Stimulated activated CD4-positive, alpha-beta T cell treated with anti-CD3 and anti-CD28 coated beads, Interleukin-1b, Interleukin-23, amount 100 ng/mL, for 4 hours (primary cell): ENCODE measurements around the gene FUOM.
"Not testable (repeated sequence)": the region's sequence is repeated elsewhere in the genome, so short reads cannot be mapped to it uniquely, and the experiment has no call there.

ENCODE experiments used
- DNase-seq, 2 donors: peaks; one replicate each; pipeline ENCODE4 v3.0.0-alpha.2; 2020; ENCODE audit warnings: low read depth in 2 of 2

The FUOM gene

DNA sequence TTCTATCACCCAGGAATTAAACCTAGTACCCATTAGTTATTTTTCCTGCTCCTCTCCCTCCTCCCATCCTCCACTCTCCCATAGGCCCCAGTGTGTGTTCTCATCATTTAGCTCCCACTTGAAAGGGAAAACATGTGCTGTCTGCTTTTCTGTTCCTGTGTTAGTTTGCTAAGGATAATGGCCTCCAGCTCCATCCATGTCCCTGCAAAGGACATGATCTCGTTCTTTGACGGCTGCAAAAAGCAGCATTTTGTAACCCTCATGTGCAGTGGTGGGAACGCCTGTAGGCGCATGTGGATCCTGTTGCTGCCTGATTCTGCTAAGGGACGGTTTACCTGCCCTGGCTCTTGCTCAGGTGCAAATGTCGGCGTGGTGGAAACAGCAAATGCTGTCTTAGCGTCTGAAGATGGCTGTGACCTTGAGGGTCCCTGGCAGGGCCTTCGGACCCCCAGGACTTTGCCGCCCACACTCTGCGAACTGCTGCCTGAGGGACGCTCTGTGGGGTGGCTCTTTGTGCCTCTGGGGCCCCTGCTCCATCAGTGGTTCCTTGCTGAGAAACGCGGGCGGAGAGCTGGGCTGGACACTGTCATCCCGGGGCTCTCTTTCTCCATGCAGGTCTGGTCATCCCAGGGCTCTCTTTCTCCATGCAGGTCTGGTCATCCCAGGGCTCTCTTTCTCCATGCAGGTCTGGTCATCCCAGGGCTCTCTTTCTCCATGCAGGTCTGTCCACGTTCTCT lies 30.6 kb upstream of the FUOM start:
- DNase-seq: no peak

DNA sequence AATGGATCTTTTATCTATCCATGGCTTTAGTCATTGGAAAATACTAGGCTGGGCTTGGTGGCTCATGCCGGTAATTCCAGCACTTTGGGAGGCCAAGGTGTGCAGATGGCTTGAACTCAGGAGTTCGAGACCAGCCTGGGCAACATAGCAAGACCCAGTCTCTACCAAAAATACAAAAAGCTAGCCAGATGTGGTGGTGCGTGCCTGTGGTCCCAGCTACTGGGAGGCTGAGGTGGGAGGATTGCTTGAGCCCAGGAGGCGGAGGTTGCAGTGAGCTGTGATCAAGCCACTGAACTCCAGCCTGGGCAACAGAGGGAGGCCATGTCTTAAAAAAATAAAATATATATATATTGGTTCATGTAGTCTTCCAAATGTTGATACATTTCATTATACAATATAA lies 29.1 kb upstream of the FUOM start:
- not testable (repeated sequence) for DNase-seq

DNA sequence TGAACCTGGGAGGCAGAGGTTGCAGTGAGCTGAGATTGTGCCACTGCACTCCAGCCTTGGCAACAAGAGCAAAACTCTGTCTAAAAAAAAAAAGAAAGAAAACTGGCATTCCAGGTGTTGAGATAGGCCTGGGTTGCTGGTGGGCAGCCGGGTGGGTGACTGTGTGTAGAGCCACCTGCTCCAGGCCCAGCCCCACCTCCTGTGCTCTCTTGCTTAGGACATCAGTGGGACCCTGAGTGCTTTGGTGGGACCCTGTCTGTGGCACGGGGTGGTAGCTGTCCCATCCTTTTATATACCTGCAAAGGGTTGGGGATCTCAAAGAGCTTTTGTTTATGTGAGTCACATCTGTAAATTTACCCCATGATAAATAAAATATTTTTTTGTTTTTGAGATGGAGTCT lies 27.4 kb upstream of the FUOM start:
- DNase-seq: no peak

DNA sequence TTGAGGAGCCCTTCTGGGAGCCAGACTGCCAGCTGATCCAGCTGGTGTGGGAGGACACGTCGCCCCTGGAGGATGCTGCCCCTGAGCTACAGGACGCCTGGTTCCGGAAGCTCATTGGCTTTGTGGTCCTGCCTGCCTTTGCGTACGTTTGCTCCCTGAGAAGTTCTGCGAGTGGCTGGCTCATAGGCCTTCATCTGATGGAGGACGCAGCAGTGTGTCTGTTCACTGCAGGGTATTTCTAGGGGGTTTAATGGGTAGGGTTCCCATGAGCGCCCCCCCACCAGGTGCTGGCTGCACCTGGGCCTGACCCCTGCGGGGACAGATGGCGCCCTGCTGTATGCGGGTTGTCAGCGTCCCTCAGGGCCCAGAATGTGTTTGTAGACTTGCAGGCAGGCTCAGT lies 26.3 kb upstream of the FUOM start:
- no peak for DNase-seq

DNA sequence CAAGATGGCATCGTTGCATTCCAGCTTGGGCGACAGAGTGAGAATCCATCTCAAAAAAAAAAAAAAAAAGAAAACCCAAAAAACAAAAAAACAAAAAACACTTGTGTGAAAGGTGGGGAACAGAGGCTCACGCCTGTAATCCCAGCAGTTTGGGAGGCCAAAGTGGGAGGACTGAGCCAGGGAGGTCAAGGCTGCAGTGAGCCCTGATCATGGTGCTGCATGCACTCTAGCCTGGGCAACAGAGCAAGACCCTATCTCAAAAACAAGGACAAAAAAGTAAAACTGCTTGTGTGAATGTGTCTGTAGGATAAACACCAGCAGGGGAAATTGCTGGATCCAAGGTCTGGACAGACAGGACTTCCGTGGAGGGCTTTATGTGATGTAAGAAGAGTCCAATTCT lies 25.7 kb upstream of the FUOM start:
- no peak for DNase-seq

DNA sequence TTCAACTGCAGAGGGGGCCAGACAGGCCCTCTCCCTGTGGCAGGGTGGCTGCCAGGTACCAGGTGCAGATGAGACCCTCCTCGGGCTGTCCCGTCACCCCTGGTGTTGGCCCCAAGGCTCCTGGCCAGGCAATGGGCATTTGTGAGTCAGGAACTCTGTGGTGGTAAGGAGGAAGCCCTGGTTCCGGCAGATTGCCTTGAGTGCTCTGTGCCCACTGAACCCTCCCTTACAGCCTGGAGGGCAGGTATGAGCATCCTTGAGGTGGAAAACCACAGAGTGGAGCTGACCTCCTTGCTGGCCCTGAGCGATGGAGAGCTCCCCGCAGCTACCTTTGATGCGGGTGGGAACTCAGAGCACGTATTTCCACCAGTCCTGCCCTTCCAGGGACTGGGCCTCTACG lies 23.2 kb upstream of the FUOM start:
- no peak for DNase-seq

DNA sequence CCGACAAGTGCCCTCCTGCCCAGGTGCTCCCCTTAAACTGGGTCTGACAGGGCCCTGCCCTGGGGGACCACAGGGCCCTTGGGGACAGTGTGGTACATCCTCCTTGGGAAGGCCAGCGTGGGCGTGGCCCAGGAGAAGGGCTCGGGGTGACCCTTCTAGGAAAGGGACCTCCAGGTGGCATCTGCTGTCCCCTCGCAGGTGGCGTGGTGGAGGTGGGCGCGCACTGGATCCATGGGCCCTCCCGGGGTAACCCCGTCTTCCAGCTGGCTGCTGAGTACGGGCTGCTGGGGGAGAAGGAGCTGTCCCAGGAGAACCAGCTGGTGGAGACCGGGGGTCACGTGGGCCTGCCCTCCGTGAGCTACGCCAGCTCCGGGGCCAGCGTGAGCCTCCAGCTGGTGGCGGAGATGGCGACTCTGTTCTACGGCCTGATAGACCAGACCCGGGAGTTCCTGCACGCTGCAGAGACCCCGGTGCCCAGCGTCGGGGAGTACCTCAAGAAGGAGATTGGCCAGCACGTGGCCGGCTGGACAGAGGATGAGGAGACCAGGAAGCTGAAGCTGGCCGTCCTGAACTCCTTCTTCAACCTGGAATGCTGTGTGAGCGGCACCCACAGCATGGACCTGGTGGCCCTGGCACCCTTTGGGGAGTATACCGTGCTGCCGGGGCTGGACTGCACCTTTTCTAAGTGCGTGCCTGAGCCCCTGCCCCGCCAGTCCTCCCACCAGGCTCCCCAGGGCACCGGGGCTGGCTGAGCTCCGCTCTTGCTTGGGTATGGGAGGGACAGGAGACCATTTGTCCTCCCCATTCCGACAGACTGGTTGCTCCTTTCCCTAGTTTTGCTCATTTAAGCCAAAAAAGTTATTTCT lies 22.2 kb upstream of the FUOM start:
- DNase-seq: no peak

DNA sequence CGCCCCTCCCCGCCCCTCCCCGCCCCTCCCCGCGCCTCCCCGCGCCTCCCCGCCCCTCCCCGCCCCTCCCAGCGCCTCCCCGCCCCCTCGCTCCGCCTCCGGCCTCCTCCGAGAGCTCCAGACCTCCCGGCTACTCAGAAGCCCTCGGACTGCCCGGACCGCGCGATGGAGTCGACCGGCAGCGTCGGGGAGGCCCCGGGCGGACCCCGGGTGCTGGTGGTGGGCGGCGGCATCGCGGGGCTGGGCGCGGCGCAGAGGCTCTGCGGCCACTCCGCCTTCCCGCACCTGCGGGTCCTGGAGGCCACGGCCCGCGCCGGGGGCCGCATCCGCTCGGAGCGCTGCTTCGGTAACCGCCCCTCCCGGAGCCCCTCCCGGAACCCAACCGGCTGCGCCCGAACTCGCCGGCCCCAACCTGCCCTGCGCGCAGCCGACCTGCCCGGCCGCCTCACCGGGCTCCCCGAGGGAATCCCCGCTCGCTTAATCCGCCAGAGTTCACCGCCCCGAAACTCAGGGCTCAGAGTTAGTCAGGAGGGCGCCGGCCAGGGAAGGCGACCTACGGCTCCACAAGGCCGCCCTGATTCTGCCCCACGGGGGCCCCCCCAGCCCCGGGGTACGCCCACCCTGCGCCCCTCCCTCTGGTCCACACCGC lies 21.5 kb upstream of the FUOM start, which contains the start of gene PAOX:
Gene PAOX (plus strand): TSS at position 111 of the 649 bp plus-strand sequence. CDS start 55 bp downstream, at position 166.
- DNase-seq: peak in 1 of 2 donors; percentile 64

DNA sequence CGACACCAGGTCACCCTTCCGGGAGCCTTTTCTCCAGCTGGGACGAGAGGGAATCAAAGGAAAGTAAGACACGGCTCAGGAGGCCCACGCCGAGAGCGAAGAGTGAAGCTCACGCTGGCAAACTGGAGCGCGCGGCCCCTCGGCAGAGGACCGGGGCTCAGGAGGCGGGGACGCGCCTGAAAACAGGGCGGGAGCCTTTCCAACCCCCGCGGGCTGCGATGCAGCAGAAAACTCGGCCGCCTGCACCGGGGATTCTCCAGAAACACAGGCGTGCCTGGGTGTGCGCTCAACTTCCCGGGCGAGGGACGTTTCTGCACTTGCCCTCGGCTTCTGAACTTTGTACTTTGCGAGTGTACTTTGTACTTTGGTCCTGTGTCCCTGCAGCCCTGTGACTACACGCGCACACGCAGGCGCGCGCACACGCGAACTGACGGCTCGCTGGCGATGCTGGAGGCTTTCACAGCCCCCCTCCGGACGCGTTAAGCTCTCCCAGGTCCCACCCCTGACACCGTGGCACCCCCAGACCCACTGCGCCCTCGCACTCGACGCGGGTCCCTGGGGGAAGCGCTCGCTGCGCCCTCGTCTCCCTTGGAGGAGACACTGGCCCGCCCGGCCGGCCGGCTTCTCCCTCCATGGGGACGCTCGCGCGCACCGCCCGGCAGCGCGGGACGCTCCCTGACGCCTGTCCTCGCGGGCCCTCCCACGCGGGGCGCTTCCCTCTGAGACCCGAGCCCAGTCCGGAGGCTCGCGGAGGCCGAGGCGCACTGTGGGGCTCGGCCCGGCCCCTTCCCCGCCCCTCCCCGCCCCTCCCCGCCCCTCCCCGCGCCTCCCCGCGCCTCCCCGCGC lies 20.7 kb upstream of the FUOM start:
- DNase-seq: peak; percentile 37 to 46

DNA sequence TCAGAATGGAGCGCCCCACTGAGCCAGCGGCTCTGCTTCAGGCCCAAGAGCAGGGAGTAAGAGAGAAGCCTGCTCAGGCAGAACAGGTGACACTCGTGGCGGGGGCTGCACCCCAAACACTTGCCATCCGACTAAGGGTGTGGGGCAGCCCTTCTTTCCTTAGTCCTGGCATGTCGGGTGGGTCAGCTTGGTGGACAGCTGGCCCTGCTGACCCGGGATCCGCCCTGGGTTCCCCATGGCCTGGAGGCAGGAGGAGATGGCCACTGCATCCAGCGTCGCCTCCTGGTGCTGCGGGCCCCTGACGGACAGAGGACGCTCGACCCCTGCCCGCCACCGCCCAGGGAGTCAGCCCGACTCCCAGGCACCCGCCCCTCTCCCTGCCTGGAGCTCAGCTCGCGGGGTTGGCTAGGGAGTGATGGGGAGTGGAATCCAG lies 20.0 kb upstream of the FUOM start:
- DNase-seq: no peak

DNA sequence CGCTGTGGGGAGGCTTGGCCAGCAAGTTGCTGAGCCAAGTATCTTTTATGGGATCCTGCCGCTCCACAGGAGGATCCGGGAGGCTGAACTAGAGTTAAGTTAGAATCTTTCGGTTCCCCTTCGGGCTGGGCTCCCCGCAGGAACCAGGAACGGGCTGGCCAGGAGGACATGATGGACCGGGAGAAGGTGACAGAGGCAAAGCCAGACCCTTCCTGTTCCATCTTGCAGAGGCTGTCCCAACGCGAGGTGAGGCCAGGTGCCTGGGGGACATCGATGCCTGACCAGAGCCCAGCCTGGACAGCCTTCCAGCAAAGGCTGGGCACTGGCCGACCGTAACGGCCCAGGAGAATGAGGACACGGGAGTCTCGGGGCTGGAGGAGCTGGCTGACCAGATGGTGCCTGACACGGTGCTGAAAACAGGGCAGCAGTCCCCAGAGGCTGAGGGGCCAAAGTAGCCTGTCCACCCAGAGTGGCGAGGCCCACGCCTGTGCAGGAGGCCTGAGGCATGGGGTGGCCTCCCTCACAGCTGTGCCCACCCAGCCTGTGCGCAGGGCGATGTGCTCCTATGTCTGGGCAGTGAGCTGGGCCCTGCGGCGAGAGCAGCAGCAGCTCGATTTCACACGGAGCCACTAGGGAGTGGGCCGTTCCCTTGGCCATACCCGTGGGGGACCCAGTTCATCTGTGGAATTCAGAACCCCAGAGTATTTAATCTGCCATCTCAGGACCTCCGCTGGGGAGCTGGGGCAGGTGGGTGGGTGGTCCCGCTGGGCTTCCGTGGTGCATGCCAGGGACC lies 19.4 kb upstream of the FUOM start:
- no peak for DNase-seq

DNA sequence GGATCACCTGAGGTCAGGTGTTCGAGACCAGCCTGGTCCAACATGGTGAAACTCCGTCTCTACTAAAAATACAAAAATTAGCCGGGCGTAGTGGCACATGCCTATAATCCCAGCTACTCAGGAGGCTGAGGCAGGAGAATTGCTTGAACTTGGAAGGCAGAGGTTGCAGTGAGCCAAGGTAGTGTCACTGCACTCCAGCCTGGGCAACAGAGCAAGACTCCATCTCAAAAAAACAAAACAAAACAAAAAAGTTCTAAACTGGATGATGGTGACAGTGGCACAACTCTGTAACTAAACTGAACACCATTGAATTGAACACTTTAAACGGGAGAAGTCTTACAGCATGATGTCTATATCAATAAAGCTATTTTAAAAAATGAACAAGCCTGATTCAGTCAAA lies 18.4 kb upstream of the FUOM start:
- DNase-seq: not testable (repeated sequence)

DNA sequence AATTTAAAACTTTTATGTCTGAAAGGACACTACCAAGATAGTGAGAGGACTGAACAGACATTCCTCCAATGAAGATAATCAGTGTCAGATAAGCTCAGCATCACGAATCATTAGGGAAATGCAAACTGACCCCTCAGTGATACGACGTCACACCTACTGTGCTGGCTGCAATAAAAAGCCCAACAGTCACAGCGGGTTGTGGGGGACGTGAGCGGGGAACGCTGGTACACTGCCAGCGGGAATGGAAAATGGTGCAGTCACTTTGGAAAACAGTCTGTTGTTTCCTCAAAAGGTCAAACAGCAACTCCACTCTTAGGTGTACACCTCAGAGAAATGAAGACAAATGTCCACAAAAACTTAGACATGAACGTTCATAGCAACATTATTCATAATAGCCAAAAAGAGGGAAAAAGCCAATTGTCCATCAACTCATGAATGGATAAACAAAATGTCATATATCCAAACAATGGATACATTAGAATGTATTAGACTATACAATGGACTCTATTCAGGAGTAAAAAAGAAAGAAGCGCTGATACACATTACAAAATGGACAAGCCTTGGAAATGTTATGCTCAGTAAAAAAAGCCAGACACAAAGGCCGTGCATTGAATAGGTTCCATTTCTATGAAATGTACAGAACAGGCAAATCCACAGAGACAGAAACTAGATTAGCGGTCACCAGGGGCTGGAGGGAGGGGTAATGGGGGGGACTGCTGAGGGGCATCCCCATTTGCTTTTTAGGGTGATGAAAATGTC lies 17.7 kb upstream of the FUOM start:
- DNase-seq: no peak

DNA sequence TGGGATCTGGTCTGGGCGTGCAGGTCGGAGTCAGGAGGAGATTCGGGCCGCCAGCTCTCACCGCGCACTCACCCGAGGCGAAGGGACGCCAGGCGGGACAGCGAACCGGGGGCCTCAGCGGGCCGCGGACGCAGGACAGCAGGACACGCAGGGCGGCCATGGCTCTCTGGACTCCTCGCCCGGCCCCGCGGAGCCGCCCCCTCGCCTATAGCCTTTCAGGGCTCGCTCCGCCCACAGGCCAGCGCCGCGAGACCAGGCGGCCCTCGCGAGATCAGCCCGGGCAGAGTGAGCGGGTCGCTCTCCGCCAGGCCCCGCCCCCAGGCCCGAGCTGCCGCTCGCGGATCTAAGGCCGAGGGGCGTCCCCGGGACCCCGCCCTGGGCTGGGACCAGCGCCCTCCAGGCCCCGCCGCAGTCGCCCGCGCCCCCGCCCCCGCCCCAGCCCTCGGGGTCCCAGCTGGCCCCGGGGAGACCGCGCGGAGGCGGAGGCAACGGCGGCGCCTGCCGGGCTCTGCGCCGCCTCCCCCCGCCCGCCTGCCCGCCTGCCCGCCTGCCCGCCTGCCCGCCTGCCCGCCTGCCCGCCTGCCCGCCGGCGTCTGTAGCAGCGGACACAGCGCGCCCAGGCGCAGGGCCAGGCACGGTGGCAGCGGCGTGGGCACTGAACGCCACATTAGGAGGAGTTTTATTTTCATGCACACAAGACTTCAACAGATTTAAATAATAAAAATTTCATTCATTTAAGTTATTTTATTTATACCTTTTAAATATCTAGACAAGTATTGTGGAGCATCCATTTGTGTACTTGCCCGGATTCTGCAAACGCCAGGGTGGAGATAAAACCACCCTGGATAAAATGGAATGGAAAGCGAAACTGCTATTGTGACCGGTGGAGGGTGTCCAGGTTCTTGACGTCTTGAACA lies 15.6 kb upstream of the FUOM start, which contains the start of gene ECHS1:
Gene ECHS1 (minus strand): TSS at position 181 of the 917 bp plus-strand sequence. CDS start 21 bp downstream, at position 160.
- DNase-seq: peak; percentile 85 to 95

DNA sequence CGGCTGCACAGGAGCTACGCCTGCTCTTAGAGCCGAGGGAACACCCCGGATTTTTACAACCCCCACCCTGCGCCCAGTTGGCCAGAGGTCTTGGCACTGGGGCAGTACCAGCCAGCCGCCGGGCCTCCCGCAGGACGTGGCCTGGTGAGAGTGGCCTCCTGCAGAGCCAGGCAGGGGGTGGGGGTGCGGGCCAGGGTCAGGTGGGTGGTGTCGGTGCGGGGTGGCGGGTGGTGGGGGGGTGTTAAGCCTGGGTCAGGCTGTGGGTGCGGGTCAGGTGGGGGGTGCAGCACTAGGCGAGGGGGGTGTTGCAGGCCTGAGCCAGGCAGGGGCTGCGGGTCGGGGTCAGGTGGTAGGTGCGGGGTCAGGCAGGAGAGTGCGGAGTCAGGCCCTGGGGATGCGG lies 14.7 kb upstream of the FUOM start:
- no peak for DNase-seq

DNA sequence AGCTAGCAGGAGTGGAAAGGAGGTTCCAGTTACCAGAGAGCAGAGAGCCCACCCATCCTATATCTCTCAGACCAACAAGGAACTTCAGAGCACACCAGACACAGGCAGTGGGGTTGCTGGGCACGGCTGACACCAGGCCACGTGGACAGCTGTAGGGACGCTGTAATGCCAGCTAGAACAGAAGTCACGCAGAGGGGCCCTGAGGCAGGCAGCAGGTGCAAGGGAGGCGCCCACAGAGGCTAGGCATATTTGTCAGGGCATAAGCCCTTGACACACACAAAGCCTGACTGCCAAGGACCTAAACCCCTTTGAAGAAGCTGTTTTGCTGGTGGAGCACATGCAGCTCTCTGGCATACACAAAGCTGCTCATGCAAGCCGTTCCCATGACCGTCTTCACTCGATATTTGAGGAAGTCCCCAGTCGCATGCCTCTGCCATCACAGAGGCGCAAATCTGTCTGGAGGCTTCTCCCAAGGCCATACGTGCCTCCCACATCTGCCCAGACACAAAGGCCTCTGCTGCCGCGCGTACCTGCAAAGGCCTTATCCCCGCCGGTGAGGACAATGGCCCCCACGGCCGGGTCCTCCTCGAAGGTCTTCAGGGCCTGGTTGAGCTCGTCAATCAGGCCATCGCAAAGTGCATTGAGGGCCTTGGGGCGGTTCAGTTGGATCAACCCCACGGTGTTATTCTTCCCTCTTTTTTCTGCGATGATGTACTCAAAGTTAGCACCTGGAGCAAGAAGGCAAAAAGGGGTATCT lies 12.4 kb upstream of the FUOM start:
- DNase-seq: no peak

DNA sequence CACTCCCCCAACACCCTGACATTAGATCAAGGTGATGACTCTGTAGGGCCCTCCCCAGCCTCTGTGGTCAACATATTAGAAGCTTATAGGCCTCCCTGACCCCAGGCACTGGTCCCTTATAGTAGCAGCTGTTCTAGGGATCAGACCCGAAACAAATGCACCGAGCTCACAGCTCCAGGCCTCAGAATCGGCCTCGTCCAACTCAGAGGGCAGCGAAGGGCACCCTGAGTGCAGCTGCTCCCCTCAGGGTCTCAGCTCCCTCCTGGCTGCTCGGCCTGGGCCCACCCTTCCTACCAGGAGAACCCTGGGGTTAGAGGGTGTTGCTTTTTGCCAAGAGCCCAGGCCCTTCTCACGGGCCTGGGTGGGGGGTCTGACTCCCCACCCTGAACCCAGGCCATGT lies 10.3 kb upstream of the FUOM start:
- DNase-seq: no peak

DNA sequence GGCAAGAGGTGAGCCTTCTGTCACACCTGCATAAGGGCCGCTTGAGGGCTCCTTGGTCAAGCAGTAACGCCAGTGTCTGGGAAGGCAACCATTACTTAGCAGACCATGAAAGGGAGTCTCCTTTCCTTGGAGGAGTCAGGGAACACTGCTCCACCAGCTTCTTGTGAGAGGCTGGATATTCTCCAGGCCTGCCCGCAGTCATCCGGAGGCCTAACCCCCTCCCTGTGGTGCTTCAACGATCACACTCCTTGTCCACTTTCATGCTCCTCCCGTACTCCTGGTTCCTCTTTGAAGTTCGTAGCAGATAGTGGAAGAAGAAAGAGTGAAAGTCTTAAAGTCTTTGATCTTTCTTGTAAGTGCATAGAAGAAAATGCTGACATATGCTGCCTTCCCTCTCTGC lies 9.6 kb upstream of the FUOM start:
- not testable (repeated sequence) for DNase-seq
